ENCODE data around the gene PELI2. TPM values are rescaled to one million over a fixed set of nuclear protein-coding genes. Genes with fewer than 3 reads are reported as not detected.

Gene PELI2
- total and polyA plus RNA-seq, 2 donors (not counting 1 experiment from before 2014, with no cell fraction given), result 15.5 to 29.2 TPM

DNA sequence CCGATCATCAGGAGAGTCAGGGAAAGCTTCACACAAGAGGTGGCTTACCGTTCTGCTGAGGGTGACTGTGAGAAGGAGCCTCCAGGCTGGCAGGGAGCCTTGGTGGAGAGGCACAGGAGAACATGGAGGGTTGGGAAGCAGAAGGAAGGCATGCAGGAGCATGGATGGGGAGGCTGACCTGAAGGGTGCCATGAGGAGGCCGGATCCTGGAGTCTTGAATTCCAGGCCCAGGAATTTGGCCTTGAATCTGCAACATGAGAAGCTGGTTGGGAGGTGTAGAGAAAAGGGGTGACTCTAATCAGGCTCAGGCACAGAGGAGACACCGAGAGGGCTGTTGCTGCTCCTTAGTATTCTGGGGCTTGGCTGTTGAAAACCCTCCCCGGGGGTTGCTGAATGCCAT is 130.2 kb downstream of the PELI2 start:
- Histone ChIP-seq H3K4me3 (replicated peaks in 1 of 4; ENCODE audit: control extremely low read depth in 1 of 4, insufficient read depth in 1 of 4, low read depth in 3 of 4, low read length in 4 of 4) (no peak overlapping the region), H4K20me1 (ENCODE audit: control insufficient read depth, extremely low read depth, insufficient read depth, low read length) (no peaks in the 10 kb centered on the region), H2AFZ (ENCODE audit: low read length) (no peak overlapping the region), H3K36me3 (ENCODE audit: control insufficient read depth, insufficient read depth, low read length) (no peaks in the 10 kb centered on the region), H3K4me2 (ENCODE audit: extremely low read depth, insufficient read depth, low read length) (no peak overlapping the region), H3K27me3 (ENCODE audit: control insufficient read depth, insufficient read depth, low read length) (no peaks in the 10 kb centered on the region), H3K9me3 (ENCODE audit: control insufficient read depth, insufficient read depth, low read depth, low read length) (no peaks in the 10 kb centered on the region), H3K27ac (ENCODE audit: insufficient read depth, low read length) (no peak overlapping the region), H3K79me2 (ENCODE audit: control insufficient read depth, insufficient read depth, low read length) (no peaks in the 10 kb centered on the region), H3K9ac (ENCODE audit: insufficient read depth, low read length) (no peak overlapping the region), H3K4me1 (ENCODE audit: control insufficient read depth, extremely low read depth, insufficient read depth, low read length) (no peaks in the 10 kb centered on the region)
- TF ChIP-seq, protein P1, sequence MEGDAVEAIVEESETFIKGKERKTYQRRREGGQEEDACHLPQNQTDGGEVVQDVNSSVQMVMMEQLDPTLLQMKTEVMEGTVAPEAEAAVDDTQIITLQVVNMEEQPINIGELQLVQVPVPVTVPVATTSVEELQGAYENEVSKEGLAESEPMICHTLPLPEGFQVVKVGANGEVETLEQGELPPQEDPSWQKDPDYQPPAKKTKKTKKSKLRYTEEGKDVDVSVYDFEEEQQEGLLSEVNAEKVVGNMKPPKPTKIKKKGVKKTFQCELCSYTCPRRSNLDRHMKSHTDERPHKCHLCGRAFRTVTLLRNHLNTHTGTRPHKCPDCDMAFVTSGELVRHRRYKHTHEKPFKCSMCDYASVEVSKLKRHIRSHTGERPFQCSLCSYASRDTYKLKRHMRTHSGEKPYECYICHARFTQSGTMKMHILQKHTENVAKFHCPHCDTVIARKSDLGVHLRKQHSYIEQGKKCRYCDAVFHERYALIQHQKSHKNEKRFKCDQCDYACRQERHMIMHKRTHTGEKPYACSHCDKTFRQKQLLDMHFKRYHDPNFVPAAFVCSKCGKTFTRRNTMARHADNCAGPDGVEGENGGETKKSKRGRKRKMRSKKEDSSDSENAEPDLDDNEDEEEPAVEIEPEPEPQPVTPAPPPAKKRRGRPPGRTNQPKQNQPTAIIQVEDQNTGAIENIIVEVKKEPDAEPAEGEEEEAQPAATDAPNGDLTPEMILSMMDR (conservative IDR thresholded peaks at IDR 0.05 in 1 of 2, IDR thresholded peaks at IDR 0.05 in 1 of 2; ENCODE audit: low read depth in 1 of 2, low read length in 2 of 2), result no peak
- TF ChIP-seq EZH2 (IDR thresholded peaks at IDR 0.05; ENCODE audit: low read length, missing control alignments), result no peak
- DNase-seq (ENCODE audit: low read depth in 2 of 2), result no peak

DNA sequence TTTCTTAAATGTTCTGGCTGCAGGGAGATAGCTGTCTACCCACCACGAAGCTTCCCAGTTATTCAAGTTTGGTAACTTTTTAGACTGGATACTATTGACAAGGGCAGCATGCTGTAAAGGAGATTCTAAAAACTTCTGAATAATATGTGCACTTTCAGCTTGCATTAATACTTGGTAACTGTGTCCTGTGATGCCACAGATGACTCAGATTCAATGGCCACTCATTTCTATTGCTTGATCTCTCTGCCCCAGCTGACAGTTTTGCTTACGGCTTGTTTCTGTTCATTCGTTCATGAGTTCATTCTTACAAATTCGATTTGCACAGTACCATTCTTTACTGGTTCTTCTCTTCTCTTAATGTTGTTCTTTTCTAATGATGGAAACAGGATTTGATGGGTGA is 142.8 kb downstream of the PELI2 start:
- no peaks in the 10 kb centered on the region for H3K4me1 ChIP-seq (ENCODE audit: control insufficient read depth, extremely low read depth, insufficient read depth, low read length)
- no peaks in the 10 kb centered on the region for H3K27me3 ChIP-seq (ENCODE audit: control insufficient read depth, insufficient read depth, low read length)
- H3K4me2 ChIP-seq (ENCODE audit: extremely low read depth, insufficient read depth, low read length), result no peak overlapping the region
- H3K36me3 ChIP-seq (ENCODE audit: control insufficient read depth, insufficient read depth, low read length), result no peaks in the 10 kb centered on the region
- H3K79me2 ChIP-seq (ENCODE audit: control insufficient read depth, insufficient read depth, low read length), result no peaks in the 10 kb centered on the region
- H4K20me1 ChIP-seq (ENCODE audit: control insufficient read depth, extremely low read depth, insufficient read depth, low read length), result no peaks in the 10 kb centered on the region
- no peak overlapping the region for H3K9ac ChIP-seq (ENCODE audit: insufficient read depth, low read length)
- no peak for DNase-seq (ENCODE audit: low read depth in 2 of 2)
- no peak overlapping the region for H3K4me3 ChIP-seq (replicated peaks in 1 of 4; ENCODE audit: control extremely low read depth in 1 of 4, insufficient read depth in 1 of 4, low read depth in 3 of 4, low read length in 4 of 4)
- TF ChIP-seq, protein P1 (conservative IDR thresholded peaks at IDR 0.05 in 1 of 2, IDR thresholded peaks at IDR 0.05 in 1 of 2; ENCODE audit: low read depth in 1 of 2, low read length in 2 of 2), result no peak
- no peak for TF ChIP-seq EZH2 (IDR thresholded peaks at IDR 0.05; ENCODE audit: low read length, missing control alignments)
- H2AFZ ChIP-seq (ENCODE audit: low read length), result no peak overlapping the region
- H3K27ac ChIP-seq (ENCODE audit: insufficient read depth, low read length), result no peak overlapping the region
- no peaks in the 10 kb centered on the region for H3K9me3 ChIP-seq (ENCODE audit: control insufficient read depth, insufficient read depth, low read depth, low read length)

DNA sequence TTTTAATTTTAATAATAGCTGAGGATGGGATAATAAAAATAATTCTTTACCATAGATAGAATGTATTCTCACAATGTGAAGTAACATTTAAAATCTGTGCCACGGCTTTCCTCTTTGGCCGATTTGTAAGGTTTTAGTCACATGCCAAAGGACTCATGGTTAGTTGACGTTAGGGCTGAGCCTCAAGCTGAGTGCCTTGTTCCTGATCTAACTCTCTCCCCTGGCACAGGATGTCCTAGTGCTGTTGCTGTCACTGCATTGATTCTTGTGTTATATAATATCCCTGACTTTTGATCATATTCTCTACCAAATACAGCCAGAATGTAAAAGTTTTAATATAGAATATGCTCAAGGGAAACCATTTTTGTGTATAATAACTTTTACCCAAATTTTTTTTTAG is 144.3 kb downstream of the PELI2 start:
- Histone ChIP-seq H3K36me3 (ENCODE audit: control insufficient read depth, insufficient read depth, low read length) (no peaks in the 10 kb centered on the region), H3K27me3 (ENCODE audit: control insufficient read depth, insufficient read depth, low read length) (no peaks in the 10 kb centered on the region), H3K4me3 (replicated peaks in 1 of 4; ENCODE audit: control extremely low read depth in 1 of 4, insufficient read depth in 1 of 4, low read depth in 3 of 4, low read length in 4 of 4) (no peak overlapping the region), H3K4me1 (ENCODE audit: control insufficient read depth, extremely low read depth, insufficient read depth, low read length) (no peaks in the 10 kb centered on the region), H3K79me2 (ENCODE audit: control insufficient read depth, insufficient read depth, low read length) (no peaks in the 10 kb centered on the region), H3K27ac (ENCODE audit: insufficient read depth, low read length) (no peak overlapping the region), H4K20me1 (ENCODE audit: control insufficient read depth, extremely low read depth, insufficient read depth, low read length) (no peaks in the 10 kb centered on the region), H3K9me3 (ENCODE audit: control insufficient read depth, insufficient read depth, low read depth, low read length) (no peaks in the 10 kb centered on the region), H2AFZ (ENCODE audit: low read length) (no peak overlapping the region), H3K9ac (ENCODE audit: insufficient read depth, low read length) (no peak overlapping the region), H3K4me2 (ENCODE audit: extremely low read depth, insufficient read depth, low read length) (no peak overlapping the region)
- no peak for DNase-seq (ENCODE audit: low read depth in 2 of 2)
- TF ChIP-seq, protein P1 (conservative IDR thresholded peaks at IDR 0.05 in 1 of 2, IDR thresholded peaks at IDR 0.05 in 1 of 2; ENCODE audit: low read depth in 1 of 2, low read length in 2 of 2), result no peak
- no peak for TF ChIP-seq EZH2 (IDR thresholded peaks at IDR 0.05; ENCODE audit: low read length, missing control alignments)
